ENCODE measurements around the gene ANK2.
"Not testable (repeated sequence)": the region's sequence is repeated elsewhere in the genome, so short reads cannot be mapped to it uniquely, and the experiment has no call there.

ANK2 gene

GRCh38 chr4:113189546-113189945 lies 140.1 kb downstream of the ANK2 start:
- DNase-seq (ENCODE audit: low spot score): no peak
- FAIRE-seq: no peak

GRCh38 chr4:113209153-113209552 lies 159.7 kb downstream of the ANK2 start:
- FAIRE-seq: no peak
- DNase-seq (ENCODE audit: low spot score): no peak

GRCh38 chr4:113209652-113210320 lies 160.3 kb downstream of the ANK2 start:
- FAIRE-seq (no peak), DNase-seq (ENCODE audit: low spot score) (no peak)

GRCh38 chr4:113212613-113213012 lies 163.2 kb downstream of the ANK2 start:
- no peak for DNase-seq (ENCODE audit: low spot score)
- no peak for FAIRE-seq

GRCh38 chr4:113221990-113222389 lies 172.5 kb downstream of the ANK2 start:
- FAIRE-seq (no peak), DNase-seq (ENCODE audit: low spot score) (peak; percentile 10)

- DNase-seq (ENCODE audit: low spot score) (peak; percentile 16), FAIRE-seq (no peak)
These were observed 173.0 kb downstream of the ANK2 start for GRCh38 chr4:113222471-113222870.

- FAIRE-seq (no peak), DNase-seq (ENCODE audit: low spot score) (no peak)
These were observed 173.5 kb downstream of the ANK2 start for GRCh38 chr4:113223001-113223400.

- FAIRE-seq (no peak), DNase-seq (ENCODE audit: low spot score) (no peak)
These were observed 182.7 kb downstream of the ANK2 start for GRCh38 chr4:113232194-113232593.

- FAIRE-seq (no peak), DNase-seq (ENCODE audit: low spot score) (no peak)
These were observed 187.5 kb downstream of the ANK2 start for GRCh38 chr4:113236916-113237315.

GRCh38 chr4:113243312-113243711 lies 193.9 kb downstream of the ANK2 start:
- no peak for DNase-seq (ENCODE audit: low spot score)
- no peak for FAIRE-seq

- not testable (repeated sequence) for FAIRE-seq; DNase-seq (ENCODE audit: low spot score)
These were observed 195.3 kb downstream of the ANK2 start for GRCh38 chr4:113244747-113245146.

GRCh38 chr4:113248320-113248719 lies 198.9 kb downstream of the ANK2 start:
- DNase-seq (ENCODE audit: low spot score) (no peak), FAIRE-seq (no peak)

GRCh38 chr4:113255628-113256027 lies 206.2 kb downstream of the ANK2 start:
- FAIRE-seq: no peak
- no peak for DNase-seq (ENCODE audit: low spot score)

GRCh38 chr4:113256946-113257345 lies 207.5 kb downstream of the ANK2 start:
- DNase-seq (ENCODE audit: low spot score) (no peak), FAIRE-seq (no peak)

GRCh38 chr4:113260688-113261087 lies 211.2 kb downstream of the ANK2 start:
- no peak for FAIRE-seq
- no peak for DNase-seq (ENCODE audit: low spot score)

- FAIRE-seq: no peak
These were observed 213.8 kb downstream of the ANK2 start for GRCh38 chr4:113263274-113263673.

GRCh38 chr4:113270520-113271319 lies 221.3 kb downstream of the ANK2 start:
- DNase-seq (ENCODE audit: low spot score): no peak

More at GRCh38 chr4:113263274-113263673, 213.8 kb downstream of the ANK2 start:
- DNase-seq (ENCODE audit: low spot score): no peak

GRCh38 chr4:113272523-113272922 lies 223.1 kb downstream of the ANK2 start:
- no peak for FAIRE-seq
- no peak for DNase-seq (ENCODE audit: low spot score)

More at GRCh38 chr4:113270520-113271319, 221.3 kb downstream of the ANK2 start:
- no peak for FAIRE-seq

GRCh38 chr4:113273721-113274220 lies 224.3 kb downstream of the ANK2 start:
- FAIRE-seq (no peak), DNase-seq (ENCODE audit: low spot score) (no peak)

GRCh38 chr4:113276464-113277170 lies 227.2 kb downstream of the ANK2 start:
- no peak for DNase-seq (ENCODE audit: low spot score)
- FAIRE-seq: no peak

- DNase-seq (ENCODE audit: low spot score) (peak; percentile 51), FAIRE-seq (no peak)
These were observed 229.0 kb downstream of the ANK2 start for GRCh38 chr4:113278324-113278934.

Measured in RCC 7860 (cell line).